Loucy (cell line): Measurements from ENCODE around the gene CPA5.
A peak's percentile ranks its signal among the peaks of the same experiment; 100 is the strongest.

ENCODE experiments used
- H2AFZ ChIP-seq: fragments of 200-600 bp; sonication (generic); 2 replicates; pipeline ENCODE4 v1.6.0; 2016; ENCODE audit warnings: antibody characterized with exemption, mild to moderate bottlenecking, low read length, moderate library complexity
- H3F3A ChIP-seq: fragments of 200-600 bp; 2 replicates; pipeline ENCODE4 v1.6.0; 2016; ENCODE audit warnings: antibody characterized with exemption, low read depth, mild to moderate bottlenecking
- H3K27me3 ChIP-seq: fragments of 200-600 bp; sonication (generic); 2 replicates; pipeline ENCODE4 v1.6.1; 2014; ENCODE audit warnings: low read length, mild to moderate bottlenecking; ENCODE audit not compliant: insufficient read depth, poor library complexity, severe bottlenecking
- H3K36me3 ChIP-seq: fragments of 200-600 bp; sonication (generic); 2 replicates; pipeline ENCODE4 v1.6.1; 2016; ENCODE audit warnings: low read length; ENCODE audit not compliant: insufficient read depth
- H3K4me1 ChIP-seq: fragments of 200-600 bp; sonication (generic); 2 replicates; pipeline ENCODE4 v1.5.1; 2014; ENCODE audit warnings: low read length, mild to moderate bottlenecking; ENCODE audit not compliant: insufficient read depth, poor library complexity, severe bottlenecking
- H3K4me2 ChIP-seq: fragments of 200-600 bp; sonication (generic); 2 replicates; pipeline ENCODE4 v1.6.0; 2014; ENCODE audit warnings: antibody characterized with exemption, low read length, low read depth, mild to moderate bottlenecking; ENCODE audit not compliant: poor library complexity, severe bottlenecking
- H3K4me3 ChIP-seq: fragments of 200-600 bp; sonication (generic); 2 replicates; pipeline ENCODE4 v1.5.1; 2014; ENCODE audit warnings: low read length, mild to moderate bottlenecking, mixed read lengths; ENCODE audit not compliant: poor library complexity, severe bottlenecking
- H3K79me2 ChIP-seq: fragments of 200-600 bp; sonication (generic); 2 replicates; pipeline ENCODE4 v1.6.1; 2014; ENCODE audit warnings: low read length; ENCODE audit not compliant: insufficient read depth
- H3K9ac ChIP-seq: fragments of 200-600 bp; sonication (generic); 2 replicates; pipeline ENCODE4 v1.6.0; 2014; ENCODE audit warnings: mild to moderate bottlenecking, low read depth, low read length, moderate library complexity; ENCODE audit not compliant: poor library complexity, severe bottlenecking
- H3K9me2 ChIP-seq: fragments of 200-600 bp; sonication (generic); replicated peaks from 2 replicates; pipeline ENCODE4 v1.6.1; 2016; ENCODE audit warnings: low read depth, low read length, mixed read lengths
- H3K9me3 ChIP-seq: fragments of 200-600 bp; sonication (generic); 2 replicates; pipeline ENCODE4 v1.6.1; 2014; ENCODE audit warnings: mild to moderate bottlenecking, antibody characterized with exemption, low read length, low read depth; ENCODE audit not compliant: insufficient read depth
- H4K20me1 ChIP-seq: fragments of 200-600 bp; sonication (generic); 2 replicates; pipeline ENCODE4 v1.6.0; 2014; ENCODE audit warnings: antibody characterized with exemption, low read length, mild to moderate bottlenecking; ENCODE audit not compliant: insufficient read depth, poor library complexity, severe bottlenecking
- EZH2phosphoT487 ChIP-seq: fragments of 200-600 bp; IDR thresholded peaks from 2 replicates; pipeline ENCODE4 v1.6.1; 2018; ENCODE audit warnings: antibody characterized with exemption, mild to moderate bottlenecking, moderate library complexity, borderline replicate concordance
- TF ChIP-seq, protein P1 (sequence below): fragments of 200-600 bp; sonication (generic); conservative IDR thresholded peaks from 2 replicates; pipeline ENCODE4 v1.5.1; 2014; ENCODE audit warnings: mild to moderate bottlenecking, antibody characterized with exemption, low read length

The CPA5 gene

DNA sequence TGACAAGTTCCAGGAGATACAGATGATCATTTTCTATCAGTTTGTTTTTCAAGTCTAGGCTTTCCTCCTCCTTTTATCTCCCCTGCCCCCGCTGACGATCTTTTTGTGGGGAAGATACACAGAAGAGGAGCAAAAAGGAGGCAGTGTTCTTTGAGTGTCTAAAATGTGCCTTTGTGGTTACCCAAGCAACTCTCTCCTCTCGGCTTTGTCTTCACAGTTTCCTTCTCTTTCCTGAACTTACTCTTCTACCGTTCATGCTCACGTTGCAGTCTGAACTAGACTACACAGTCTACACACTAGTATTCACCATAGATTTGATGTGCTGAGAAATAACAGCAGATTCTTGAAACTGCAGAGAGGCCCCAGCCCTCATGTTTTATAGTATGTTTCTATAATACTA lies 72.6 kb downstream of the CPA5 start:
- H3K4me1 ChIP-seq: peaks cover 54% of the 10 kb centered on the region
- no peak overlapping the region for H3K9ac ChIP-seq
- H3K9me3 ChIP-seq: no peaks in the 10 kb centered on the region
- H3F3A ChIP-seq: no peaks in the 10 kb centered on the region
- H3K79me2 ChIP-seq: no peaks in the 10 kb centered on the region
- H4K20me1 ChIP-seq: no peaks in the 10 kb centered on the region
- H3K9me2 ChIP-seq: no peaks in the 10 kb centered on the region
- H3K27me3 ChIP-seq: no peaks in the 10 kb centered on the region
- no peak for TF ChIP-seq EZH2phosphoT487
- TF ChIP-seq, protein P1, sequence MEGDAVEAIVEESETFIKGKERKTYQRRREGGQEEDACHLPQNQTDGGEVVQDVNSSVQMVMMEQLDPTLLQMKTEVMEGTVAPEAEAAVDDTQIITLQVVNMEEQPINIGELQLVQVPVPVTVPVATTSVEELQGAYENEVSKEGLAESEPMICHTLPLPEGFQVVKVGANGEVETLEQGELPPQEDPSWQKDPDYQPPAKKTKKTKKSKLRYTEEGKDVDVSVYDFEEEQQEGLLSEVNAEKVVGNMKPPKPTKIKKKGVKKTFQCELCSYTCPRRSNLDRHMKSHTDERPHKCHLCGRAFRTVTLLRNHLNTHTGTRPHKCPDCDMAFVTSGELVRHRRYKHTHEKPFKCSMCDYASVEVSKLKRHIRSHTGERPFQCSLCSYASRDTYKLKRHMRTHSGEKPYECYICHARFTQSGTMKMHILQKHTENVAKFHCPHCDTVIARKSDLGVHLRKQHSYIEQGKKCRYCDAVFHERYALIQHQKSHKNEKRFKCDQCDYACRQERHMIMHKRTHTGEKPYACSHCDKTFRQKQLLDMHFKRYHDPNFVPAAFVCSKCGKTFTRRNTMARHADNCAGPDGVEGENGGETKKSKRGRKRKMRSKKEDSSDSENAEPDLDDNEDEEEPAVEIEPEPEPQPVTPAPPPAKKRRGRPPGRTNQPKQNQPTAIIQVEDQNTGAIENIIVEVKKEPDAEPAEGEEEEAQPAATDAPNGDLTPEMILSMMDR: no peak
- no peaks in the 10 kb centered on the region for H3K36me3 ChIP-seq
- H3K4me2 ChIP-seq: peak overlapping the region; percentile 12
- 0 out of 2 replicates have a peak overlapping the region, but pooled peaks have one; percentile 3 for H2AFZ ChIP-seq
- H3K4me3 ChIP-seq: peak overlapping the region; percentile 9

DNA sequence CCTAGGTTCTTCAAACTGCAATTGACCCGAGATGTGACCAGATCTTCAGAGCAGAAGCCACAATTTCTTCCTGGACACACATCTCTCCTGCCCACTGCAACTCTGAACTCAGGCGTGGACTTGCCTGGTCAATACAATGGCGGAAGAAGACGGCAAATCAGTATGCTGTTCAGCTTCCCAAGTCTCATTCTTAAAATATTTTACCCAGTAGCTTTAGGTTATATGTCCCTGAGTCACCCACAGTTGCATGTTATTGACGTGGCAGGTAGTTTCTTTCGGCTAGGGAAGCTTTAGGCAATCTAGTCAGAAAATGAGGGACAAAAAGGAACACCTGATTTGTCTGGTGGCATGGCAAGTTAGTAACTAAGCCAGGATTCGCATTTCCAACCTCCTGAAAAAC lies 73.7 kb downstream of the CPA5 start:
- H2AFZ ChIP-seq: no peak overlapping the region
- no peak overlapping the region for H3K4me2 ChIP-seq
- H3K79me2 ChIP-seq: no peaks in the 10 kb centered on the region
- H3K9ac ChIP-seq: no peak overlapping the region
- H3K9me3 ChIP-seq: no peaks in the 10 kb centered on the region
- H3K9me2 ChIP-seq: no peaks in the 10 kb centered on the region
- TF ChIP-seq EZH2phosphoT487: no peak
- TF ChIP-seq, protein P1: no peak
- H3K4me3 ChIP-seq: no peak overlapping the region
- no peaks in the 10 kb centered on the region for H4K20me1 ChIP-seq
- H3F3A ChIP-seq: no peaks in the 10 kb centered on the region
- H3K27me3 ChIP-seq: no peaks in the 10 kb centered on the region
- peaks cover 54% of the 10 kb centered on the region for H3K4me1 ChIP-seq
- H3K36me3 ChIP-seq: no peaks in the 10 kb centered on the region
